T-helper 17 cell (primary cell): Measurements from ENCODE around the gene NSUN4. TPM values are rescaled to one million over a fixed set of nuclear protein-coding genes. Genes with fewer than 3 reads are reported as not detected.

Experiments used
- ATAC-seq: fragments of 150-1000 bp; cut with Tn5 transposase; 2 replicates; pipeline ENCODE4 v1.10.0; 2021; ENCODE audit warnings: mild to moderate bottlenecking, moderate library complexity
- DNase-seq, 3 donors: peaks; one replicate each; pipeline versions ENCODE4 v3.0.0 to v3.0.0-alpha.2; 2020 to 2021
- H3K9me3 ChIP-seq: one replicate; pipeline ENCODE4 v1.7.0; 2013; ENCODE audit warnings: low read length, mild to moderate bottlenecking; ENCODE audit not compliant: control insufficient read depth, poor library complexity, severe bottlenecking
- H3K27ac Mint-ChIP-seq: one replicate; pipeline ENCODE4 v1.8.0; 2022; ENCODE audit warnings: mild to moderate bottlenecking, moderate library complexity, mixed read lengths
- H3K27me3 Mint-ChIP-seq: one replicate; pipeline ENCODE4 v1.8.0; 2022; ENCODE audit warnings: mixed read lengths
- H3K36me3 Mint-ChIP-seq: one replicate; pipeline ENCODE4 v1.8.0; 2022; ENCODE audit warnings: low read depth, mixed read lengths
- H3K4me1 Mint-ChIP-seq: one replicate; pipeline ENCODE4 v1.8.0; 2022; ENCODE audit warnings: mild to moderate bottlenecking, mixed read lengths
- H3K4me3 Mint-ChIP-seq: one replicate; pipeline ENCODE4 v1.8.0; 2022; ENCODE audit warnings: mild to moderate bottlenecking, moderate library complexity, mixed read lengths
- total RNA-seq, 4 donors: library from RNA in 2 of 4; stranded (reverse) in 2 of 4; gene quantifications; one replicate each; pipeline ENCODE4 v1.2.3 and lab custom pipeline; 2022 to 2026

Gene NSUN4
- total RNA-seq, 2 donors from 2014 or later: 30.5 to 40.0 TPM

DNA sequence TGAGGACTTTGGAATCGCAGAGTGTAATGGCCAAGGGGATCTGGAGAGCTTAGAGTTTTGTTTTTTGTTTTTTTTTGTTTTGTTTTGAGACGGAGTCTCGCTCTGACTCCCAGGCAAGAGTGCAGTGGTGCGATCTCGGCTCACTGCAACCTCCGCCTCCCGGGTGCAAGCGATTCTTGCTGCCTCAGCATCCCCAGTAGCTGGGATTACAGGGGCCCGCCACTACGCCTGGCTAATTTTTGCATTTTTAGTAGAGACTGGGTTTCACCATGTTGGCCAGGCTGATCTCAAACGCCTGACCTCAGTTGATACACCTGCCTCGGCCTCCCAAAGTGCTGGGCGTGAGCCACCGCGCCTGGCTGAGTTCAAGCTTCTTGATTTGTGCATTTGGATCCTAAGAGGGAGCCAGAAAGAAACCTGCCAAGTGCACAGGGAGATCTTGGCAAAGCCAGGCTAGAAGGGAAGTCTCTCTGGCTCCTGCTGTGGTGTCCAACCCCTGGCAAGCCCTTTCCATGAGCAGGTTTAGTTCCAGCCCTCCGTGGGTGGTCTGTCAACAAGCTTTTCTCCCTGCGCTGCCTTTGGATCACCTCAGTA lies 54.4 kb downstream of the NSUN4 start:
- H3K27me3 Mint-ChIP-seq: peaks cover 40% of the 10 kb centered on the region
- H3K4me3 Mint-ChIP-seq: peak overlapping the region; percentile 42
- no peak for ATAC-seq
- peaks cover 5% of the 10 kb centered on the region for H3K9me3 ChIP-seq
- H3K27ac Mint-ChIP-seq: no peak overlapping the region
- peaks cover 7% of the 10 kb centered on the region for H3K4me1 Mint-ChIP-seq
- H3K36me3 Mint-ChIP-seq: peaks cover 15% of the 10 kb centered on the region
- DNase-seq: no peak

DNA sequence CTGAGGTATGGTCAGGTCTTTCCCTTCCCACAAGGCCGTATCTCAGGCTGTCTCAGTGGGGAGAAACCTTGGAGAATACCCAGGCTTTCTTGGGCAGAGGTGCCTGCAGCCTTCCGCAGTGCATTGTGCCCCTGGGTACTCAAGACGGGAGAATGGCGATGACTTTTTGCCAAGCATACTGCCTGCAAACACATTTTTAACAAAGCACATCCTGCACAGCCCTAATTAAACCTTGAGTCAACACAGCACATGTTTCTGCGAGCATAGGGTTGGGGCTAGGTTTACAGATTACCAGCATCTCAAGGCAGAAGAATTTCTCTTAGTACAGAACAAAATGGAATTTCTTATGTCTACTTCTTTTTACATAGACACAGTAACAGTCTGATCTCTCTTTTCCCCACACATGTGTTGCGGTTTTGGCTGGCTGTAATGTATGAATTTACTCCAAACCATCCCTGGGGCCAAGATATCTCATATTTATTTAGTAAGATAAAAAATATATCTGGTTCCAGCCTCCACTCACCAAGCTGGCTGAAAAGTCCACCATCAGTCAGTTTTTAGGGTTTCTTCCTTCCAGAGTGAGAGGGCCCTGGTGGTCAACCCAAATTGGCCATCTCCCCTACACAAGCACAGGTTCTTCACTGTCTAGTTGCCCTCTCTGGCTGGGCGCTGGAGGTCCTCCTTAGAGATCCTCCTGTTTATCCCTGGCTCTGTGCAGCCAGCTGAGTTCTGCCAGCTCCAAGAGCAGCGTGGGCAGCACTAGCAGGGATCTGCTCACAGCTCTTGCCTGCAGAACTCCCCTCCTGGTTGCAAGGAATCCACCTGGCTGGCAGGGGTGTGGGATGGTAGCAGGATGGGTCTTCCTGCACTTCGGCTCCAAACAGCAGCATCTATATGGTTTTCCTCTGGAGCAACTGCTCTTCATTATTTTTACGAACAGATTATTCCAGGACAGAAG lies 56.1 kb downstream of the NSUN4 start:
- peaks cover 5% of the 10 kb centered on the region for H3K9me3 ChIP-seq
- Mint-ChIP-seq H3K4me1 (peaks cover 12% of the 10 kb centered on the region), H3K27me3 (peaks cover 40% of the 10 kb centered on the region), H3K36me3 (peaks cover 18% of the 10 kb centered on the region), H3K4me3 (no peak overlapping the region), H3K27ac (no peak overlapping the region)
- DNase-seq (no peak), ATAC-seq (no peak)

DNA sequence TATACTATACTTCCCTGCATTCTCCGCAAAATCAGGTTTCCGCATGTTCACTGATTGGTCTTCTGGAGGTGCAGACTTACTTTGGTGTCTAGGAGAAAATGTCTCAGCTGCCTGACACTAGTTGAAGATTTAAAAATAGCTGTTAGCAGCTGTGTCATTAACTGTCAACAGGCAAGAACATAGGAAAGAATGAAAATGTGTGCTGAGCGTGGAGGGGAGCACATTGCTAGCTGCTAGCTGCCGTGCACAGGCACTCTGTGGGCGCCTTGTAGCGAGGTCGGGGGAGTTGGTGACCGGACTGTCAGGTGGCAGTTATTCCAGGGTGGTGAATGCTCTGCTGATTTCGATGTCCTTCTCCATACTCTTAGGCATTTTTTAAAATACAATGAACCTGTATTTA lies 58.7 kb downstream of the NSUN4 start:
- Mint-ChIP-seq H3K27me3 (peaks cover 25% of the 10 kb centered on the region), H3K27ac (no peak overlapping the region), H3K4me1 (peaks cover 12% of the 10 kb centered on the region), H3K36me3 (peaks cover 14% of the 10 kb centered on the region), H3K4me3 (no peak overlapping the region)
- no peaks in the 10 kb centered on the region for H3K9me3 ChIP-seq
- DNase-seq (no peak), ATAC-seq (no peak)

DNA sequence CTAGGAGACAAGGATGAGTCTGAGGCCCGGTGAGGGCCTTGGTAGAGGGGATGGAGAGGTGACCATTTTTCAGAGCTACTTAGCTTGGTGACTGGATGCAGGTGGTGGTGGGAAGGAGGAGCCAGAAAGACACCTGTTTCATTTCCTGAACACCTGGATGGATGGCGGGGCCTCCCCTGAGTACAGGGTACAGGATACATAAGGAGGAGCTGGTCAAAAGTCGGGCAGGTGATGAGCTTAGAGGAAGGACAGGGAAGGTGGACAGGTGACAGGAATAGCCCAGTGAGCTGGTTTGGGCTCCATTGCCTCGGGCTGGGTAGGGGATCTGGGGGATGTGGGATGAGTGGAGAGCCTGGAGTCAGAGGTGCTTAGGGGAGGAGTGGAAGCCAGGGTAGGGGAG lies 59.8 kb downstream of the NSUN4 start:
- Mint-ChIP-seq H3K4me3 (no peak overlapping the region), H3K27me3 (peaks cover 15% of the 10 kb centered on the region), H3K36me3 (peaks cover 14% of the 10 kb centered on the region), H3K27ac (peak overlapping the region; percentile 63), H3K4me1 (peaks cover 7% of the 10 kb centered on the region)
- DNase-seq (no peak), ATAC-seq (no peak)
- no peaks in the 10 kb centered on the region for H3K9me3 ChIP-seq

DNA sequence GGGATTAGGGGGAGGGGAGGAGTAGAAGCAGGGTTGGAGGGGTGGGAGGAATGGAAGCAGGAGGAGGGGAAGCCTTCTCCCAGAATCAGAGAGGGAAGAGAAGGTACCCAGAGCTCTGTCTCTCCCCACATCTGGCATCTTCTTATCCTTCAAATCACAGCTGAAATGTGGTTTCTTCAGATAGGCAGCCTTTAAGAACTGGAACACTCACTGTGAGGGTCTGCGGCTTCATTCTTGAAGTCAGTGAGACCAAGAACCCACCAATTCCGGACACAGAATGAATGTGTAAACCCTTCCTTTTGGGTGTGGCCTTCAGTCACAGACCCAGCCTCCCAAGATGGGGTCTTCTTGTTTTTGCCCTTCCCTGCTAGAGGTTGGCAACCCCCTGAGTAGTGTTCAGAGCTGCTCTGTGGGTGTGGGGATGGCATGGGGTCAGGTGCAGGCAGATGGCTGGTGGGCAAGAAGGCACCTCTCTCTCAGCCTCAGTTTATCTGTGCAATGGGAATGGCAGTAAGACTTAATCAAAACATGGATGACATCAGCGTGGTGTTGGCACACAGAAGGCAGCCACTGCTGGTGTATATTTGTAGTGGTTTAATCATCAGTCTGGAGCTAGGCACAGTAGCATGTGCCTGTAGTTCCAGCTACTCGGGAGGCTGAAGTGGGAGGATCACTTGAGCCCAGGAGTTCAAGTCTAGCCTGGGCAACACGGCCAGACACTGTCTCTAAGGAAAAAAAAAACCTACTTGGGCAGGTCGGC lies 60.7 kb downstream of the NSUN4 start:
- Mint-ChIP-seq H3K4me3 (no peak overlapping the region), H3K27ac (no peak overlapping the region), H3K36me3 (peaks cover 8% of the 10 kb centered on the region), H3K4me1 (peaks cover 5% of the 10 kb centered on the region), H3K27me3 (peaks cover 6% of the 10 kb centered on the region)
- DNase-seq (no peak), ATAC-seq (no peak)
- H3K9me3 ChIP-seq: no peaks in the 10 kb centered on the region

DNA sequence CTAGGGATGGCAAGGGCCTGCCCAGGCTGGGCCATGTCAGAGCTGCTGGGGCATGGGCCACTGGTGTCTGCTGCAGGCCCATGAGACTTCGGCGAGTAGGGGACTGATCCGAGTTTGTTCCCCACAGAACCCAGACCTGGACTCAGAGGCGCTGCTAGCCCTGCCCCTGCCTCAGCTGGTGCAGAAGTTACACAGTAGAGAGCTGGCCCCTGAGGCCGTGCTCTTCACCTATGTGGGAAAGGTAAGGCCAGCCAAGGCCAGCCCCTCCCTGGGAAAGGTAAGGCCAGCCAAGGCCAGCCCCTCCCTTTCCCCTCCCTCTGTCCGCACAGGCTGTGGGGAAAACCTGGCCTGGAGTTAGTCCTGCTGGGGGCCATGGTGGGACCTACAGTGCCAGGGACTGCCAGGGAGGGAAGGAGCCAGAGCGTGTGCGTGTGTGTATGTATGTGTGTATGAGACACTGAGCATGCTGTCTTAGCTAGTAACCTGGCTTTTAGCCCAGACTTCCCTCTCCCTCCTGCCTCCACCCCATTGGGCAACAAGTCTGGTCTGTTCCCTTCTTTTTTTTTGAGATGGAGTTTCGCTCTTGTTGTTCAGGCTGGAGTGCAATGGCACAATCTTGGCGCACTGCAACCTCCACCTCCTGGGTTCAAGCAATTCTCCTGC lies 61.5 kb downstream of the NSUN4 start:
- no peaks in the 10 kb centered on the region for H3K9me3 ChIP-seq
- Mint-ChIP-seq H3K36me3 (peaks cover 8% of the 10 kb centered on the region), H3K27me3 (peaks cover 2% of the 10 kb centered on the region), H3K4me3 (no peak overlapping the region), H3K4me1 (peaks cover 7% of the 10 kb centered on the region), H3K27ac (no peak overlapping the region)
- ATAC-seq: no peak
- DNase-seq: no peak

DNA sequence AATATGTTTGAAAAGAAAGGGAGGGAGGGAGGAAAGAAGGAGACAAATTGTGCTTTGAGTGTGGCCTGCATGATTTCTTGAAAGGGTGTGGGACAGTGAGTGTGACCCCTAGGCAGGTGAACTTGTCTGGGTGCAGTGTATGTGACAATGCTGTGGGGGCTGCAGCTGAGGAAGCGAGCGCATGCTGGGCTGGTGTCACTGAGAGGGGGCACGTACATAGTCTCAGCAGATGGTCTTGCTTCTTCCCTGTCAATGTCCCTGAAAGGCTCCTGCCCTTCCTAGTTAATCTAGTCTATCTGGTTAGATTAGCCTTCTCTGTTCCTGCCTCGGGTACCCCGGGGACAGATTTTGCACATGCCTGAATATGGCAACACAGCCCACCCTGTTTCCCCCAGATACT lies 63.3 kb downstream of the NSUN4 start:
- no peak overlapping the region for H3K4me3 Mint-ChIP-seq
- peaks cover 8% of the 10 kb centered on the region for H3K36me3 Mint-ChIP-seq
- no peak overlapping the region for H3K27ac Mint-ChIP-seq
- peaks cover 14% of the 10 kb centered on the region for H3K4me1 Mint-ChIP-seq
- no peaks in the 10 kb centered on the region for H3K27me3 Mint-ChIP-seq
- DNase-seq (no peak), ATAC-seq (no peak)
- H3K9me3 ChIP-seq: no peaks in the 10 kb centered on the region

DNA sequence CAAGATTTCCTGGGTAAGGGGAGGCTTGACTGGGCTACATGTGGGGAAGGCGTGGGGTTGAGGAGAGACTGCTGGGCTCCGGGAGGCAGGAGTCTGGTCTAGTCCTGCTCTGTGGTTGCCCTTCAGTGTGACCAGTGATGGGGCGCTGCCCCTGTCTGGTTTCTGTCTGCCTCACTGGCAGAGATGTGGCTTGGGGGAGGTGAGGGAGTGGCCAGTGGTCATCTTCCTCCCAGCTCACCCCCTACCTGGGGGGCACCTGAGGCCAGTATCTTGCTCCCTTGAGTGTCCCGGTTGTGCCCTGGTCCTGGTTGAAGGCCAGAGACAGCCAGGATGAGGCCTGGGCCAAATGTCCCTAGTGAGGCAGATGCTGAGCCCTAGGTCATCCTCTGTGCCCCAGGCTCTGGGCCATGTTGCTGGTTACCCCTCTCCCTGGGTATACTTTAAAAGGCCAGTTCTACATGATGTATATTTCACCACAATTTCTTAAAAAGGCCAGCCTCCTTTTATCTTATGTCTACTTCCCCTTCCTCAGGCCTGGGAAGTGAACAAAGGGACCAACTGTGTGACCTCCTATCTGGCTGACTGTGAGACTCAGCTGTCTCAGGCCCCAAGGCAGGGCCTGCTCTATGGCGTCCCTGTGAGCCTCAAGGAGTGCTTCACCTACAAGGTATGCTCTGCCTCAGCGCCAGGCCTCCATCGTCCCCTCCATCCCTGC lies 64.0 kb downstream of the NSUN4 start:
- Mint-ChIP-seq H3K4me3 (no peak overlapping the region), H3K27ac (no peak overlapping the region), H3K27me3 (no peaks in the 10 kb centered on the region), H3K4me1 (peaks cover 14% of the 10 kb centered on the region), H3K36me3 (peaks cover 8% of the 10 kb centered on the region)
- no peaks in the 10 kb centered on the region for H3K9me3 ChIP-seq
- DNase-seq: no peak
- ATAC-seq: no peak

DNA sequence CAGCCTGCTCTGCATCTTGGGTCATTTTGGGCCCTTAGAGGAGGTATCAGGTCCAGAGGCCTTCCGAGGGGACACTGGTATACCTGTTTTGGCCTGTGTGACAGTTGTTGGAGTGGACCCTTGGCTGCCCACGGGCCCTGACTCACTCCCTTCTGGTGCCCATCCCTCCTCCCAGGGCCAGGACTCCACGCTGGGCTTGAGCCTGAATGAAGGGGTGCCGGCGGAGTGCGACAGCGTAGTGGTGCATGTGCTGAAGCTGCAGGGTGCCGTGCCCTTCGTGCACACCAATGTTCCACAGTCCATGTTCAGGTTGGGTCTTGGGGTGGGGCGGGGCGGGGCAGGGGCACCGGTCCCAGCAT lies 64.6 kb downstream of the NSUN4 start:
- H3K27ac Mint-ChIP-seq: no peak overlapping the region
- DNase-seq: no peak
- peaks cover 13% of the 10 kb centered on the region for H3K4me1 Mint-ChIP-seq
- H3K4me3 Mint-ChIP-seq: no peak overlapping the region
- H3K36me3 Mint-ChIP-seq: peaks cover 7% of the 10 kb centered on the region
- no peaks in the 10 kb centered on the region for H3K27me3 Mint-ChIP-seq
- no peaks in the 10 kb centered on the region for H3K9me3 ChIP-seq
- no peak for ATAC-seq

DNA sequence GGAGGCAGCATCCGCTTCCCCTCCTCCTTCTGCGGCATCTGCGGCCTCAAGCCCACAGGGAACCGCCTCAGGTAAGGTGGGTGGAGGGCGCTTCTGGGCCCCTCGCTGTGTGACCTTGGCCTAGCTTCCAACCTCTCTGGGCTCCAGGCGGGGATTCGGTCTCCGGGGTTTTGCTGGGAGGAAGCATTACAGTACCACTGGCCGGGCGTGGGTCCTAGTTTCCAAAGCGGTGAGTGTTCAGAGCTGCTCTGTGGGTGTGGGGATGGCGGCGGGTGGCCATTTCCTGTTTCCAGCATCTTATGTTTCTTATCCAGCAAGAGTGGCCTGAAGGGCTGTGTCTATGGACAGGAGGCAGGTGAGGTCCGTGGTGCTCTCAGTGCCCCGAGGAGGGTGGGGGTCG lies 65.1 kb downstream of the NSUN4 start:
- no peaks in the 10 kb centered on the region for H3K9me3 ChIP-seq
- H3K27ac Mint-ChIP-seq: no peak overlapping the region

DNA sequence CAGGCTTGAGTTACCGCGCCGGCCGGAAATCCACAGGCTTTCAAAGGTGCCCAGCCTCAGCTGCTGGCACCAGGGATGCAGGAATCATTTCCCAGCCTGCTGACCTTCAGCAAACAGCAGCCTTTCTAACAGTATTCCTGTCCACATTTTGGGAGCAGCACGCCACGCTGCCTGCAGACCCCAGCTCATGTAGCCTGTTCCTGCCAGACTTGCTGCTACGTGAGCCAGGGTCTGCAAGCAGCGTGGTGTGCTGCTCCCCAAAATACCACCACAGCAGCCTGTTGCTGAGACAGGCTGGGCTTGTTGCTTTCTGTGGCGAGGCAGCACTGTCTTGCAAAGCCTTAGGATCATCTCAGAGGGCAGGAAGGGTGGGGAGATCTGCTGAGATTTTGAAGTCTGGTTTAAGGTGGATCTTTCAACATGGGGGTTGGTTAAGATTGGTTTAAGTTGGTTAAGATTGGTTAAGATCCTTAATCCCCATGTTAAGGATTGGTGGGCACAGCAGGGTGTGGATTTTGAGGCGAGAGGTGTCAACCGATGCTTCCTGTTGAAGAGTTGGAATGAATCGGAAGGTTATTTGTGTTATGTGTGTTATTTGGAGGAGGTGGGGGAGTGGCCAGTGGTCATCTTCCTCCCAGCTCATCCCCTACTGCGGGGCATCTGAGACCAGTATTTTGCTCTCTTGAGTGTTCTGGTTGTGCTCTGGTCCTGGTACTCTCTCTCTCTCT lies 66.4 kb downstream of the NSUN4 start:
- no peak for DNase-seq
- Mint-ChIP-seq H3K4me3 (peak overlapping the region; percentile 25), H3K36me3 (peaks cover 4% of the 10 kb centered on the region), H3K4me1 (peaks cover 9% of the 10 kb centered on the region), H3K27me3 (no peaks in the 10 kb centered on the region), H3K27ac (no peak overlapping the region)
- ATAC-seq: no peak
- H3K9me3 ChIP-seq: no peaks in the 10 kb centered on the region

More for the DNA sequence above, 65.1 kb downstream of the NSUN4 start:
- Mint-ChIP-seq H3K36me3 (peaks cover 4% of the 10 kb centered on the region), H3K4me1 (peaks cover 9% of the 10 kb centered on the region), H3K4me3 (no peak overlapping the region), H3K27me3 (no peaks in the 10 kb centered on the region)
- DNase-seq (no peak), ATAC-seq (no peak)

DNA sequence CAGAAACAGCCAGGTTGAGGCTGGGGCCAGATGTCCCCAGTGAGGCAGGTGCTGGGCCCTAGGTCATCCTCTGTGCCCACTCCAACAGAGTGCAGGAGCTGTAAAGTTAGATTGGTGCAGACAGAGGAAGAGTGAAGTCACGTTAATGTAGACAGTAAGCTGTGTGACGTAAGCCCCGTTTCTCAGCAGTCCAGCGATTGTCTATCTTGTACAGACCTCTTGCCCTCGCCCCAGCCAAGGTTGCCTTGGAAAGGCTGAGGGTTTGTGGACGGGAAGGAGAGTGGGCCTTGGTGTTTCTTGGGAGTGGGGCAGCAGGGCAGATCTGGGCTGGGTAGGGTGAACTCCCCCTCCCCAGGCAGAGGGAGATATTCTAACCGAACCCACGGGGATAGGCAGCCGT lies 67.0 kb downstream of the NSUN4 start:
- ATAC-seq: no peak
- no peaks in the 10 kb centered on the region for H3K27me3 Mint-ChIP-seq
- peaks cover 9% of the 10 kb centered on the region for H3K4me1 Mint-ChIP-seq
- peaks cover 4% of the 10 kb centered on the region for H3K36me3 Mint-ChIP-seq
- no peak overlapping the region for H3K27ac Mint-ChIP-seq
- peak overlapping the region; percentile 7 for H3K4me3 Mint-ChIP-seq
- no peak for DNase-seq
- H3K9me3 ChIP-seq: no peaks in the 10 kb centered on the region
